IgD-negative memory B cell (primary cell): ENCODE results near the gene TMEM130. TPM values are rescaled to one million over a fixed set of nuclear protein-coding genes. Genes with fewer than 3 reads are reported as not detected.
"Not testable (repeated sequence)": the region's sequence is repeated elsewhere in the genome, so short reads cannot be mapped to it uniquely, and the experiment has no call there.

Experiments used
- H3K27ac Mint-ChIP-seq, 3 donors: one replicate each; pipeline ENCODE4 v1.8.0; 2020 to 2022; ENCODE audit warnings: mild to moderate bottlenecking in 3 of 3, mixed read lengths in 3 of 3, moderate library complexity in 1 of 3
- H3K27me3 Mint-ChIP-seq: one replicate; pipeline ENCODE4 v1.8.0; 2021; ENCODE audit warnings: mixed read lengths
- H3K36me3 Mint-ChIP-seq: one replicate; pipeline ENCODE4 v1.8.0; 2020; ENCODE audit warnings: mild to moderate bottlenecking, mixed read lengths
- H3K4me1 Mint-ChIP-seq, 3 donors: one replicate each; pipeline ENCODE4 v1.8.0; 2020 to 2022; ENCODE audit warnings: mixed read lengths in 3 of 3, mild to moderate bottlenecking in 1 of 3
- H3K4me3 Mint-ChIP-seq, 4 donors: one replicate each; pipeline ENCODE4 v1.8.0; 2020 to 2022; ENCODE audit warnings: mild to moderate bottlenecking in 4 of 4, mixed read lengths in 4 of 4, moderate library complexity in 3 of 4
- H3K9me3 Mint-ChIP-seq, 3 donors: one replicate each; pipeline ENCODE4 v1.8.0; 2020 to 2021; ENCODE audit warnings: mixed read lengths in 3 of 3, mild to moderate bottlenecking in 1 of 3
- polyA plus RNA-seq: library from polyadenylated mRNA; unstranded; fragments of 300-500 nt; fragmentation: Illumina TruSeq; gene quantifications from one replicate; pipeline ENCODE4 v1.2.3, GENCODE V29; 2021

Gene TMEM130
- polyA plus RNA-seq, 1 donor from 2014 or later: not detected

- Mint-ChIP-seq H3K4me1 (peaks cover 3 to 4% (median 3%) of the 10 kb centered on the region in 3 donors), H3K27me3 (peaks cover 6% of the 10 kb centered on the region), H3K27ac (no peak overlapping the region), H3K36me3 (no peaks in the 10 kb centered on the region), H3K4me3 (peak overlapping the region; percentile 61 to 86 (median 68)), H3K9me3 (no peaks in the 10 kb centered on the region)
These were observed 702 bp downstream of the TMEM130 start for GRCh38 chr7:98869027-98869596.

- Mint-ChIP-seq H3K9me3 (no peaks in the 10 kb centered on the region), H3K36me3 (no peaks in the 10 kb centered on the region), H3K27me3 (peaks cover 6% of the 10 kb centered on the region), H3K27ac (peak overlapping the region in 1 of 3 donors; percentile 48), H3K4me3 (peak overlapping the region in 2 of 4 donors; percentile 63 to 72), H3K4me1 (peaks cover 3 to 4% (median 3%) of the 10 kb centered on the region in 3 donors)
These were observed 1.4 kb downstream of the TMEM130 start for GRCh38 chr7:98868450-98868849.

- peaks cover 6% of the 10 kb centered on the region for H3K27me3 Mint-ChIP-seq
- H3K9me3 Mint-ChIP-seq: no peaks in the 10 kb centered on the region
- no peak overlapping the region for H3K4me3 Mint-ChIP-seq
- H3K27ac Mint-ChIP-seq: no peak overlapping the region
- H3K4me1 Mint-ChIP-seq: peaks cover 3 to 4% (median 3%) of the 10 kb centered on the region in 3 donors
- no peaks in the 10 kb centered on the region for H3K36me3 Mint-ChIP-seq
These were observed 3.0 kb downstream of the TMEM130 start for GRCh38 chr7:98866765-98867164.

GRCh38 chr7:98866351-98866750, 3.5 kb downstream of the TMEM130 start:
- Mint-ChIP-seq H3K9me3 (no peaks in the 10 kb centered on the region), H3K27ac (no peak overlapping the region), H3K27me3 (peaks cover 6% of the 10 kb centered on the region), H3K36me3 (no peaks in the 10 kb centered on the region), H3K4me1 (peaks cover 3 to 4% (median 3%) of the 10 kb centered on the region in 3 donors), H3K4me3 (no peak overlapping the region)

- no peak overlapping the region for H3K27ac Mint-ChIP-seq
- H3K4me1 Mint-ChIP-seq: no peaks in the 10 kb centered on the region
- H3K36me3 Mint-ChIP-seq: no peaks in the 10 kb centered on the region
- peaks cover 11% of the 10 kb centered on the region for H3K27me3 Mint-ChIP-seq
- no peaks in the 10 kb centered on the region for H3K9me3 Mint-ChIP-seq
- no peak overlapping the region for H3K4me3 Mint-ChIP-seq
These were observed 4.9 kb downstream of the TMEM130 start for GRCh38 chr7:98864731-98865453.

GRCh38 chr7:98863601-98864000, 6.2 kb downstream of the TMEM130 start:
- no peaks in the 10 kb centered on the region for H3K9me3 Mint-ChIP-seq

GRCh38 chr7:98862716-98863420, 6.9 kb downstream of the TMEM130 start:
- Mint-ChIP-seq H3K36me3 (no peaks in the 10 kb centered on the region), H3K4me3 (no peak overlapping the region), H3K27me3 (peaks cover 19% of the 10 kb centered on the region), H3K27ac (no peak overlapping the region), H3K9me3 (no peaks in the 10 kb centered on the region), H3K4me1 (no peaks in the 10 kb centered on the region)

More at GRCh38 chr7:98863601-98864000, 6.2 kb downstream of the TMEM130 start:
- Mint-ChIP-seq H3K4me3 (peak overlapping the region in 1 of 4 donors; percentile 30), H3K27me3 (peaks cover 13% of the 10 kb centered on the region), H3K36me3 (no peaks in the 10 kb centered on the region), H3K4me1 (no peaks in the 10 kb centered on the region), H3K27ac (no peak overlapping the region)

- no peak overlapping the region for H3K4me3 Mint-ChIP-seq
- no peak overlapping the region for H3K27ac Mint-ChIP-seq
- peaks cover 22% of the 10 kb centered on the region for H3K27me3 Mint-ChIP-seq
- no peaks in the 10 kb centered on the region for H3K36me3 Mint-ChIP-seq
- no peaks in the 10 kb centered on the region for H3K9me3 Mint-ChIP-seq
- H3K4me1 Mint-ChIP-seq: no peaks in the 10 kb centered on the region
These were observed 7.6 kb downstream of the TMEM130 start for GRCh38 chr7:98862203-98862602.

GRCh38 chr7:98860071-98860470, 9.7 kb downstream of the TMEM130 start:
- Mint-ChIP-seq H3K27me3 (peaks cover 27% of the 10 kb centered on the region), H3K27ac (no peak overlapping the region), H3K9me3 (no peaks in the 10 kb centered on the region), H3K4me3 (no peak overlapping the region), H3K4me1 (no peaks in the 10 kb centered on the region), H3K36me3 (no peaks in the 10 kb centered on the region)

GRCh38 chr7:98855610-98856422, 14.0 kb downstream of the TMEM130 start:
- H3K9me3 Mint-ChIP-seq: peaks cover 0 to 4% (median 1%) of the 10 kb centered on the region in 3 donors
- H3K4me1 Mint-ChIP-seq: peaks cover 0 to 1% (median 0%) of the 10 kb centered on the region in 3 donors
- H3K4me3 Mint-ChIP-seq: no peak overlapping the region
- no peak overlapping the region for H3K27ac Mint-ChIP-seq
- peaks cover 2% of the 10 kb centered on the region for H3K36me3 Mint-ChIP-seq
- H3K27me3 Mint-ChIP-seq: peaks cover 27% of the 10 kb centered on the region

GRCh38 chr7:98852826-98853225, 17.0 kb downstream of the TMEM130 start:
- peaks cover 0 to 1% (median 0%) of the 10 kb centered on the region in 3 donors for H3K4me1 Mint-ChIP-seq
- peaks cover 11% of the 10 kb centered on the region for H3K27me3 Mint-ChIP-seq
- peaks cover 1 to 9% (median 4%) of the 10 kb centered on the region in 3 donors for H3K9me3 Mint-ChIP-seq
- H3K4me3 Mint-ChIP-seq: no peak overlapping the region
- peaks cover 2% of the 10 kb centered on the region for H3K36me3 Mint-ChIP-seq
- H3K27ac Mint-ChIP-seq: no peak overlapping the region

GRCh38 chr7:98848918-98849317, 20.9 kb downstream of the TMEM130 start:
- Mint-ChIP-seq H3K27me3 (no peaks in the 10 kb centered on the region), H3K4me3 (no peak overlapping the region), H3K36me3 (peaks cover 2% of the 10 kb centered on the region), H3K9me3 (peaks cover 1 to 9% (median 4%) of the 10 kb centered on the region in 3 donors), H3K27ac (no peak overlapping the region), H3K4me1 (peaks cover 0 to 1% (median 0%) of the 10 kb centered on the region in 3 donors)

GRCh38 chr7:98842552-98842951, 27.3 kb downstream of the TMEM130 start:
- not testable (repeated sequence) for H3K4me1 Mint-ChIP-seq, H3K27ac Mint-ChIP-seq, H3K27me3 Mint-ChIP-seq, H3K36me3 Mint-ChIP-seq, H3K9me3 Mint-ChIP-seq, H3K4me3 Mint-ChIP-seq

GRCh38 chr7:98841179-98841997, 28.4 kb downstream of the TMEM130 start:
- no peak overlapping the region for H3K27ac Mint-ChIP-seq
- H3K36me3 Mint-ChIP-seq: no peaks in the 10 kb centered on the region
- H3K9me3 Mint-ChIP-seq: no peaks in the 10 kb centered on the region
- H3K4me1 Mint-ChIP-seq: peaks cover 0 to 2% (median 2%) of the 10 kb centered on the region in 3 donors
- peaks cover 2% of the 10 kb centered on the region for H3K27me3 Mint-ChIP-seq
- H3K4me3 Mint-ChIP-seq: no peak overlapping the region
